AG08396 (cell line): ENCODE measurements around the gene PIGB.
"Not testable (repeated sequence)": the region's sequence is repeated elsewhere in the genome, so short reads cannot be mapped to it uniquely, and the experiment has no call there.

Experiments
- DNase-seq: peaks from one replicate; pipeline ENCODE4 v3.0.0; 2012; ENCODE audit warnings: low spot score, mixed read lengths

The PIGB gene

GRCh38 chr15:55297315-55297714 is 21.7 kb upstream of the PIGB start:
- DNase-seq, result no peak

- DNase-seq, result not testable (repeated sequence)
These were observed 16.2 kb upstream of the PIGB start for GRCh38 chr15:55302801-55303200.

- DNase-seq, result peak; percentile 47
These were observed 665 bp downstream of the PIGB start for GRCh38 chr15:55319537-55320237.

GRCh38 chr15:55320238-55320550 is 1.2 kb downstream of the PIGB start:
- DNase-seq, result peak; percentile 7

- no peak for DNase-seq
These were observed 1.9 kb downstream of the PIGB start for GRCh38 chr15:55320963-55321362.

- no peak for DNase-seq
These were observed 3.4 kb downstream of the PIGB start for GRCh38 chr15:55322467-55322866.

DNA sequence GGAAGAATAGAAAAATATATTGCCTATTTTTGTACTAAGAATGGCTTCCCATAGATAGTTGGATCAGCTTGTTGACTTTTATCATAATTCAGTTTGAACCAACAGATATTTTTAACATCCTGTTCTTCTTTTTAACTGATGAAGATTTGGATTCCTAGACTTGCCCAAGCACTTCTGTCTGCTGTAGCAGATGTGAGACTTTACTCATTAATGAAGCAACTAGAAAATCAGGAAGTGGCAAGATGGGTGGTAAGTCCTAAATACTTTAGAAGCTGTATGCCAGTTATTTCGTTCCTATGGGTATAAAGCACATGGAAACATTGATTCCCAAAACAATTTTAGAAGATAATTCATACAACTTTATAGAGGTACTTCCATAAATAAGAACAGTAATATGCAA is 8.4 kb downstream of the PIGB start:
- DNase-seq, result no peak

- DNase-seq, result peak; percentile 43
These were observed 15.3 kb downstream of the PIGB start for GRCh38 chr15:55334371-55334770.

- DNase-seq, result no peak
These were observed 16.0 kb downstream of the PIGB start for GRCh38 chr15:55334997-55335396.

DNA sequence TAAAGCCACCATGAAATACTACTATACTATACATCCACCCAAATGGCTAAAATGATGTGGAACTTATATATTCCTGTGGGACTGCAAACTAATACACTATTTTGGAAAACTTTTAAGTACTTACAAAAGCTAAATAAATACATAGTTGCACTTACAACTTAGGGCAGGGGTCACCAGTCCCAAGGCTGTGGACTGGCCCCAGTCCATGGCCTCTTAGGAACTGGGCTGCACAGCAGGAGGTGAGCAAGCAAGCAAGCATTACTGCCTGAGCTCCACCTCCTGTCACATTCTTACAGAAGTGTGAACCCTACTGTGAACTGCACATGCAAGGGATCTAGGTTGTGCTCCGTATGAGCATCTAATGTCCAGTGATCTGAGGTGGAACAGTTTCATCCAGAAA is 18.1 kb downstream of the PIGB start:
- no peak for DNase-seq

- DNase-seq, result peak; percentile 3
These were observed 24.1 kb downstream of the PIGB start for GRCh38 chr15:55343168-55343567.

DNA sequence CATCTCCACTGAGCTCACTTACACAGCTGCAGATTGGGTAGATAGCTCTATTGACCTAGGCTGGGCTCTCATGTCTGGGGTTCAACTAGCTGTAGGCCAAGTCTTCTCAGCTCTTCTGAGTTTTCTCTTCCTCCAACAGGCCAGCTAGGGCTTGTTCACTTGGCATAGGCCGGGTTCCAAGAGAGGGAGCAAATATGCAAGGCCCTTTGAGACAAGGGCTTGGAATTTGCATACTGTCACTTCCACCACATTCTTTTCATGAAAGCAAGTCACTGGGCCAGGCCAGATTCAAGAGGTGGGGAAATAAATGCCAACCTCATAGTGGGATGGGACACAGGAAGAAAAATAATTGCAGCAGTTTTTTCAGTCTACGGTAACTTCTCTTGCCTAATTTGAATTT is 25.2 kb downstream of the PIGB start:
- peak; percentile 47 for DNase-seq

GRCh38 chr15:55348281-55348778 is 29.3 kb downstream of the PIGB start:
- no peak for DNase-seq

GRCh38 chr15:55349282-55349681 is 30.3 kb downstream of the PIGB start:
- DNase-seq, result no peak

DNA sequence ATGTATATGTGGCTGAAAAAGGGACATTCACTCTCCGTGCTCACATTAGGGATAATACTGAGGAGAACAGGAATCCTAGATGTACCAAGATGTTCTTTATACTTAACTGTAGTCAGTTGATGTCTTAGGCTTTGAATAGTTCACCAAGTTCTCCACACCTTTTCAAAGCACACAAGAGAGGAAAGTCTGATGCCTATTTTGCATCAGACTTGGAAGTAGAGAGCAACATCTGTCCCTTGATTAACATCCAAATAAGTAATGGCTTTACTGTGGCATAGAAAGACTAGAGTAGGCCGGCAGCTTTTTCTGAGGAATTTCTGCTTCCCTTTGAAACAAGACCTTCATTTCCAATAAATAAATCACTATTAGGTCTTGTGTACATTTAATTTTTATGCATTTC is 34.0 kb downstream of the PIGB start:
- no peak for DNase-seq

DNA sequence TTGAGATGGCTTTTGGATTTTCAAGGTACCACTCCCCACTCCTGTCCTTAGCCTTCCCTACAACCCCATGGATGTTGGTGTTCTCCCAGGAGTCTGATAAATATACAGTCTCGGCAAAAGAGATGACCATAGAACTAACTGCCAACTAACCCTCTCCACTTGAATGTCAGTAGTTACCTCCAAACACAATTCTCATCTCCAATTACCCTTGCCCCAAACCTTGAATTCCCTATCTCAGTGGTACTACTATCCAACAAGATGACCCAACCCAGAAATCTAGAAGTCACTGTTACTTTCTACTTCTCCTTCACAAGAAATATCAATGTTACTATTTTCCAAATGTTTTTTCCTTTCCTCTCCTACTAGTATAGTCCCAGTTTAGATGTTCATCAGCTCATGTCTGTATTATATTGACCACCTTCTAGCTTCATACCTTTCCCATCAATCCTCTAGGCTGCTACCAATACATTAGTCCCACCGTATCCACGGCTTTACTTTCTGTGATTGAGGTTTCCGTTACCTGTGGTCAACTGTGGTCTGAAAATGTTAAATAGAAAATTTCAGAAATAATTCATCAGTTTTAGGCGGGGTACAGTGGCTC is 38.1 kb downstream of the PIGB start:
- no peak for DNase-seq

GRCh38 chr15:55357774-55358173 is 38.8 kb downstream of the PIGB start:
- peak; percentile 40 for DNase-seq

DNA sequence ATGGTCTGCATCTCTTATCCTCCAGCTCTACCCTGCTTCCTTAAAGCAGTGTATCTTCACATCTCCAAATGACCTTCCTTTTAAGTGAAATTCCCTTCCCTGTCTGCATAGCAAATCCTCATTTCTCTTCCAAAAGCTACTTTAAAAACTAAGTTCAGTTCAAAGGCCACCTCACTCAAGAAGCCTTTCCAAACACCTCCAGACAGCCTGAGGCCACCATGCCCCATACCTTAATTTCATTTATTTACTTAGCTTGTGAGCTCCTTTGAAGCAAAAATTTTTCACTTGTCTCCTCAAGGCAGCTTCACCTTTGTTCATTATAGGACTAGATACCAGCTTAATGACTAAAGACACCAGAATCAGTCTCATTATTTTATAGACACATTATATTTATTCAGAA is 39.4 kb downstream of the PIGB start:
- no peak for DNase-seq

GRCh38 chr15:55360256-55360655 is 41.2 kb downstream of the PIGB start:
- no peak for DNase-seq

- DNase-seq, result no peak
These were observed 42.0 kb downstream of the PIGB start for GRCh38 chr15:55361048-55361447.

- DNase-seq, result no peak
These were observed 43.6 kb downstream of the PIGB start for GRCh38 chr15:55362641-55363040.

DNA sequence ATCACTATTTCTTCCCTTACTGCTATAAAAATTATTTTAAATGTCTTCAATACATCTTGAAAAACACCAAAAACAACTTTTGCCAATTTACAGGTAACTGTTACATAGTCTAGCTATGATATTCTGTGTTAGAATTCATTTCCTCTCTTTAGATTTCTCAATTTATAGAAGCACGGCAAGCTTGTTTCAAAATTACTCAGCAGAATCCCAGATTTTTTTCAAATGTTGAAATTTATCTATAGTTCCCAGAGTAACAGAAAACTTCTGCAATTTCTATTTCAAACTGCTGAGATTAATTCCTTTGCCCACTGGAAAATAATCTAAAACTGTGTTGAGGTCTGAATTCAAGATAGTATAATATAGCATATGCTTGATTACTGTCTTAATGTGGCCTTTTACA is 48.0 kb downstream of the PIGB start:
- no peak for DNase-seq

- no peak for DNase-seq
These were observed 53.8 kb downstream of the PIGB start for GRCh38 chr15:55372701-55373440.
